Measurements from ENCODE around the gene CLCNKB. TPM values are rescaled to one million over a fixed set of nuclear protein-coding genes. Genes with fewer than 3 reads are reported as not detected.
A peak's percentile ranks its signal among the peaks of the same experiment; 100 is the strongest.
"Not testable (repeated sequence)": the region's sequence is repeated elsewhere in the genome, so short reads cannot be mapped to it uniquely, and the experiment has no call there.

CLCNKB gene
- total RNA-seq, 4 donors from 2014 or later: 0.41 to 1.9 (median 1.2) TPM; not detected in 1

DNA sequence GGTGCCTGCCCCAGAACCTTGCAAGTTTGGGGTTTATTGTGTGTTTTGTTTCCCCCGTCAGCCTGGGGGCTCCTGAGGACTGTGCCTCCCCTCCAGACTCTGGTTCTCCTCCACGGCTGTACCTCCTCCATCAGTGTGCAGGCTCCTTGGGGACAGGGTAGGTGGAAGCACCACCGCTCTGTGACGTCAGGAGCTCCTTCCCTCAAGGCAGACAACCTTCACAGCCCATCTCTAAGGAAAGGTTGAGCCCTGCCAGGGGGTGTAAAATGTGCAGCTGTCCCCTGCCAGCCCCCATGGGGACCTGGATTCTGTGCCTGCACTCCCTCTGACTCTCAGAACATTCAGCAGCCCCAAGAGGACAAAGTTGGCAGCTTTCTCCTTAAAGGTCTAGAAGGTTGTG, 25.3 kb upstream of the CLCNKB start:
- H3K9me3 ChIP-seq: no peaks in the 10 kb centered on the region
- DNase-seq: no peak
- TF ChIP-seq, protein P1, sequence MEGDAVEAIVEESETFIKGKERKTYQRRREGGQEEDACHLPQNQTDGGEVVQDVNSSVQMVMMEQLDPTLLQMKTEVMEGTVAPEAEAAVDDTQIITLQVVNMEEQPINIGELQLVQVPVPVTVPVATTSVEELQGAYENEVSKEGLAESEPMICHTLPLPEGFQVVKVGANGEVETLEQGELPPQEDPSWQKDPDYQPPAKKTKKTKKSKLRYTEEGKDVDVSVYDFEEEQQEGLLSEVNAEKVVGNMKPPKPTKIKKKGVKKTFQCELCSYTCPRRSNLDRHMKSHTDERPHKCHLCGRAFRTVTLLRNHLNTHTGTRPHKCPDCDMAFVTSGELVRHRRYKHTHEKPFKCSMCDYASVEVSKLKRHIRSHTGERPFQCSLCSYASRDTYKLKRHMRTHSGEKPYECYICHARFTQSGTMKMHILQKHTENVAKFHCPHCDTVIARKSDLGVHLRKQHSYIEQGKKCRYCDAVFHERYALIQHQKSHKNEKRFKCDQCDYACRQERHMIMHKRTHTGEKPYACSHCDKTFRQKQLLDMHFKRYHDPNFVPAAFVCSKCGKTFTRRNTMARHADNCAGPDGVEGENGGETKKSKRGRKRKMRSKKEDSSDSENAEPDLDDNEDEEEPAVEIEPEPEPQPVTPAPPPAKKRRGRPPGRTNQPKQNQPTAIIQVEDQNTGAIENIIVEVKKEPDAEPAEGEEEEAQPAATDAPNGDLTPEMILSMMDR (IDR thresholded peaks at IDR 0.05): no peak
- no peak for TF ChIP-seq POLR2A (IDR thresholded peaks at IDR 0.05)
- no peaks in the 10 kb centered on the region for H3K36me3 ChIP-seq
- H3K4me1 ChIP-seq: peaks cover 20 to 30% of the 10 kb centered on the region in 2 donors
- intact Hi-C loops (cut with DNase I; ENCODE audit: low total_unique reads): no loop called here
- H3K27ac ChIP-seq: peak overlapping the region; percentile 97
- peak overlapping the region; percentile 38 to 40 for H3K4me3 ChIP-seq
- no peaks in the 10 kb centered on the region for H3K27me3 ChIP-seq

DNA sequence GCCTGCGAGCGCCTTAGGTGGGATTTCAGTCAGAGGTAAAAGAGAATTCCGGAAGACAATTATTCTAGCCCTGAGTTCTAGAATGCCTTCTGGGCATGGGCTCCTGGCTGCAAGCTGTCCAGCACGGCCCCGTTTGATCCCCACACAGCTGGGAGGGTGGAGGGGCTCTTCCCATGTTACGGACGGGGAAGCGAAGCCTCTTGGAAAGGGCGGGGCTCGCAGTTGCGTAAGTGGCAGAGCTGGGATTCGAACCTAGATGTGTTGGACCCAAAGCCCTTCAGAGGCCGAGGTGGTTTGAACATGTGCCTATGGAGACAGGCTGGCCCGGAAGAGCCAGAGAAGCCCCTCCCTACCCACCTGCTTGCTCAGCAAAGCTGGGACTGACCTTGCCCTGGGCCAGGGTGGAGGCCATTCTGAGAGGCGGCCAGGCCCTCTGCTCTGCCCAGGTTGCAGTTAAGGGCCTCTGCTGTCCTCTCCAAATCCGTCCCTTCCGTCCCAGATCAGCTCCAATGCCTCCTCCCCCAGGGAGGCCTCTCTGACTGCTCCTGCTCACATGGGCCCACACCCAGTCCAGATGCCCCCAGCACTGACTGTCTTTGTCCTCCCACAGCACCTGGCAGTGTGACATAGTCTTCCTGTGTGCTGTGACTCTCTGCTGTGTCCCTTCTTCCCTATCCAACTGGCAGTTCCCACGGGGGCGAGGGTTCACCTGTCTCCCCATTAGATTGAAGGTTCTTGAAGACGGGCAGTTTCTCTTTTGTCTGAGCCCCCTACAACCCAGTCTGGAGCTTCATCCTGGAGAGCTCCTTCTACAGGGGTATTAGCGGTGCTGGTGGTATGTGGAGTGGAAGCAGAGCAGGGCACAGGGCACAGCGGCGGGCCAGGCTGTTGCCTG, 24.6 kb upstream of the CLCNKB start:
- Histone ChIP-seq H3K27ac (peak overlapping the region; percentile 97), H3K4me1 (peaks cover 16 to 23% of the 10 kb centered on the region in 2 donors), H3K9me3 (no peaks in the 10 kb centered on the region), H3K4me3 (no peak overlapping the region), H3K27me3 (no peaks in the 10 kb centered on the region), H3K36me3 (no peaks in the 10 kb centered on the region)
- DNase-seq: no peak
- TF ChIP-seq, protein P1 (IDR thresholded peaks at IDR 0.05): no peak
- TF ChIP-seq POLR2A (IDR thresholded peaks at IDR 0.05): no peak
- intact Hi-C loops (cut with DNase I; ENCODE audit: low total_unique reads): no loop called here

DNA sequence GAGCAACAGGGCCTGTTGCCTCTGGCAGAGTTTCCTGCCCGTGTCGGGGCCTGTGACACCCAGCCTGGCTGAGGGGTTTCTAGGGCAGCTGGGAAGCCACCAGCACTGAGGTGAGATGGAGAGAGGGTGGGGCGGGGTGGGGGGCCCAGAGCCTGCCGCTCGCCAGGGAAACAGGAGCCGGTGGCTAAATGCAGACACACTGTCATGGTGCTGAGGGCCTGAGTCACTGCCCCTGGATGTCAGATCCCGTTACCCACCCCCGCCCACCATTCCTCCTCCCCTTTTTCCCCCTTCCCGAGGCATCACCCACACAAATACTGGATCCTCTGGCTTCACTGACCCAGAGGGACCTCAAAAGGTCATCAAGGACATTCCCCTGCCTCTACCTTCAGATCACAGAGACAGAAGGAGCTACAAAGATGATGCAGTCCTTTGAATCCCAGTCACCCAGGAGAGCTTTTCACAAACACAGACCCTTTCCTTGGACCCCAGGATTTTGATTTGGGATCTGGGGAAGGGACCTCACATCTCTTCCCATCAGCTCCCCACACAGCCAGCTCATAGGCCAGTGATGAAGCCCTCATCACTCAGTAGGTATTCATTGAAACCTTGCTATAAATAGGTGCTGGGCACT, 23.8 kb upstream of the CLCNKB start:
- Histone ChIP-seq H3K9me3 (no peaks in the 10 kb centered on the region), H3K27me3 (no peaks in the 10 kb centered on the region), H3K4me3 (no peak overlapping the region), H3K36me3 (no peaks in the 10 kb centered on the region), H3K4me1 (peaks cover 14 to 20% of the 10 kb centered on the region in 2 donors), H3K27ac (peak overlapping the region; percentile 97)
- no peak for TF ChIP-seq POLR2A (IDR thresholded peaks at IDR 0.05)
- TF ChIP-seq, protein P1 (IDR thresholded peaks at IDR 0.05): no peak
- intact Hi-C loops (cut with DNase I; ENCODE audit: low total_unique reads): loop anchor here (5.0 kb wide), 1 partner anchor 53 kb away; the partner anchor contains the start of gene FAM131C
- DNase-seq: peak; percentile 43 to 67

DNA sequence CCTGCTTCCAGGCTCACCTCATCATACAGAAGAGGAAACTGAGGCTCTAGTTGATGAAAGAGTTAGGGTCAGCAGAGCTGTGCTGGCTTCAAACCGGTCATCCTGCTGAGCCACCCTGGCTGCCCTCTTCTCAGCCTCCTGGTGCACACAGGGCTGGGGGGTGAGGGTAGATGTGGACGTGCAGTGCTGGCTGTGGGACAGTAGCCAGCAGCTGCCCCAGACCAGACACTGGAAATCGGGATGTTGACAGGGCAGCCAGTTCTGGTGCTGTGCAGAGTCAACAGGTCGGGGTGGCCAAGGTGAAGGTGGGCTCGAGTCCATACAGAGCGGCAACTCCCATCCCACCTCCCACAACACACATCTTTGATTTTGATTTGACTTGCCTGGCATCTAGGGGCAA, 23.3 kb upstream of the CLCNKB start:
- peaks cover 12 to 17% of the 10 kb centered on the region in 2 donors for H3K4me1 ChIP-seq
- H3K36me3 ChIP-seq: no peaks in the 10 kb centered on the region
- H3K27ac ChIP-seq: peak overlapping the region; percentile 97
- no peak for DNase-seq
- H3K9me3 ChIP-seq: no peaks in the 10 kb centered on the region
- intact Hi-C loops (cut with DNase I; ENCODE audit: low total_unique reads): loop anchor here (5.0 kb wide), 1 partner anchor 52 kb away; the partner anchor contains the start of gene FAM131C
- H3K4me3 ChIP-seq: no peak overlapping the region
- H3K27me3 ChIP-seq: no peaks in the 10 kb centered on the region
- TF ChIP-seq, protein P1 (IDR thresholded peaks at IDR 0.05): no peak
- TF ChIP-seq POLR2A (IDR thresholded peaks at IDR 0.05): no peak

DNA sequence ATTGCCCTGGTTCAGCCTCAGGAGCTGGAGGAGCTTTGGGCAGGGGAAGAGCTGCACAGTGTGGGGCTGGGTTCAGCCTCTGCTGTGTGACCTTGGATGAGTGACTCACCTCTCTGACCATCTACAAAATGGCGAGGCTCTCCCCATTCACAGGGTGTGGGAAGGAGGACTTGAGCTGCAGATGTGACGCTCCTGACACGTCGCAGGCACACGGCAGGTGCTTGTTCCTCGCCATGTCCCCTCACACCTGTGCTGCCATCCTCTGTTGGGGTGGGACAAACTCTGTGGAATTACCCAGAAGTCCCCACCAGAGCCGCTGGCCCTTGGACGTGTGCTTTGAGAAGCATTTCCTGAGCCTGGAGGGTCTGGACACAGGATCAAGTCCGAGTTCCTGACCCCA, 22.7 kb upstream of the CLCNKB start:
- not testable (repeated sequence) for H3K9me3 ChIP-seq, DNase-seq, H3K4me3 ChIP-seq, H3K36me3 ChIP-seq, H3K27me3 ChIP-seq
- intact Hi-C loops (cut with DNase I; ENCODE audit: low total_unique reads): loop anchor here (5.0 kb wide), 1 partner anchor 51 kb away; the partner anchor contains the start of gene FAM131C
- Histone ChIP-seq H3K27ac (peak overlapping the region; percentile 97), H3K4me1 (peaks cover 11 to 12% of the 10 kb centered on the region in 2 donors)
